Panc1 (cell line): Measurements from ENCODE around the gene FES. TPM values are rescaled to one million over a fixed set of nuclear protein-coding genes. Genes with fewer than 3 reads are reported as not detected.

Source experiments
- ATAC-seq: fragments of 200-7000 bp; cut with Tn5 transposase; 2 replicates; pipeline ENCODE4 v1.9.1; 2020; ENCODE audit warnings: mild to moderate bottlenecking, moderate library complexity
- Bru-seq: library from RNA; stranded (reverse); fragments of 400-500 nt; gene quantifications from one replicate; lab custom pipeline; 2021; lab: Mats Ljungman, UMichigan
- BruChase-seq, 2 experiments: library from RNA; stranded (reverse); fragments of 400-500 nt; gene quantifications; one replicate each; lab custom pipeline; 2021; lab: Mats Ljungman, UMichigan
- BruUV-seq: library from RNA; stranded (reverse); fragments of 400-500 nt; replicated peaks from 2 replicates; lab custom pipeline; 2021; lab: Mats Ljungman, UMichigan
- CTCF ChIA-PET: fragments of 300-600 bp; sonication (Branson Sonifier 250); formaldehyde crosslinking; loops from one replicate; lab custom pipeline; 2022; ENCODE audit warnings: antibody characterized with exemption; lab: Charles Lee
- POLR2A ChIA-PET: fragments of 300-600 bp; sonication (Branson Sonifier 250); formaldehyde crosslinking; loops from one replicate; lab custom pipeline; 2022; ENCODE audit warnings: antibody characterized with exemption; lab: Charles Lee
- DNase-seq: peaks from one replicate; pipeline ENCODE4 v3.0.0-alpha.2; 2010; ENCODE audit warnings: low read depth, low spot score
- H3K27ac ChIP-seq: 2 replicates; pipeline ENCODE4 v1.5.1; 2011; ENCODE audit warnings: mild to moderate bottlenecking, low read length, inconsistent platforms
- H3K27me3 ChIP-seq: fragments of 200-500 bp; sonication (Bioruptor generic); 2 replicates; pipeline ENCODE4 v1.6.0; 2014; ENCODE audit warnings: low read length, inconsistent platforms; ENCODE audit not compliant: control insufficient read depth, insufficient read depth
- H3K36me3 ChIP-seq: fragments of 200-500 bp; sonication (Bioruptor generic); 2 replicates; pipeline ENCODE4 v1.5.1; 2014; ENCODE audit warnings: inconsistent platforms, mild to moderate bottlenecking, low read length, moderate library complexity; ENCODE audit not compliant: control insufficient read depth, insufficient read depth
- H3K4me1 ChIP-seq: 2 replicates; pipeline ENCODE4 v1.5.1; 2011; ENCODE audit warnings: inconsistent platforms, mild to moderate bottlenecking, low read length, moderate library complexity; ENCODE audit not compliant: control insufficient read depth, insufficient read depth
- H3K4me3 ChIP-seq, 2 experiments: 2 replicates each; pipeline ENCODE4 v1.5.1; 2011 to 2012; ENCODE audit warnings: low read depth in 2 of 2, low read length in 2 of 2, mild to moderate bottlenecking in 2 of 2, inconsistent platforms in 1 of 2, moderate library complexity in 1 of 2
- H3K9me3 ChIP-seq: fragments of 200-500 bp; sonication (Bioruptor generic); 2 replicates; pipeline ENCODE4 v1.5.1; 2014; ENCODE audit warnings: low read depth, mild to moderate bottlenecking, inconsistent platforms, low read length, moderate library complexity; ENCODE audit not compliant: control insufficient read depth, insufficient read depth
- POLR2AphosphoS5 ChIP-seq: IDR thresholded peaks from 2 replicates; pipeline ENCODE4 v1.6.1; 2012; ENCODE audit warnings: mild to moderate bottlenecking, low read depth, low read length, moderate library complexity
- REST ChIP-seq, 2 experiments: IDR thresholded peaks; 2 replicates each; pipeline ENCODE4 v1.6.1; 2011 to 2012; ENCODE audit warnings: low read depth in 2 of 2, control low read depth in 1 of 2, low read length in 1 of 2, mild to moderate bottlenecking in 1 of 2, moderate library complexity in 1 of 2; ENCODE audit not compliant: insufficient read depth in 1 of 2
- SIN3A ChIP-seq: IDR thresholded peaks from 2 replicates; pipeline ENCODE4 v1.6.1; 2012; ENCODE audit warnings: low read depth, mild to moderate bottlenecking, low read length, moderate library complexity, borderline replicate concordance; ENCODE audit not compliant: insufficient read depth
- TCF7L2 ChIP-seq: IDR thresholded peaks from 2 replicates; pipeline ENCODE4 v1.6.1; 2011; ENCODE audit warnings: mild to moderate bottlenecking, low read depth, low read length, inconsistent platforms
- in situ Hi-C: cut with HindIII; loops from 2 replicates; pipeline ENCODE4 v1.10.0; 2016; ENCODE audit warnings: low sequenced_read_pairs, low pct_unique_long_range_greater_than_20kb
- intact Hi-C: fragments of 100-400 bp; cut with micrococcal nuclease; formaldehyde crosslinking; loops from one replicate; pipeline ENCODE4 v1.10.0; 2022; ENCODE audit not compliant: unreplicated experiment
- long read RNA-seq: library from polyadenylated mRNA; unstranded; transcript quantifications from one replicate; pipeline ENCODE4 v2.0.0, GENCODE V29; 2021; ENCODE audit not compliant: unreplicated experiment
- polyA plus RNA-seq: library from polyadenylated mRNA; unstranded; fragments of >200 nt; gene quantifications from one replicate; pipeline ENCODE4 v1.2.1, GENCODE V29; 2012; ENCODE audit warnings: missing spikeins; ENCODE audit not compliant: insufficient read length
- total RNA-seq: library from RNA; stranded (reverse); gene quantifications from one replicate; pipeline ENCODE4 v1.2.1, GENCODE V29; 2021; ENCODE audit not compliant: unreplicated experiment
- TF ChIP-seq, protein P1 (sequence below): fragments of 450-650 bp; IDR thresholded peaks from 2 replicates; pipeline ENCODE4 v1.5.1; 2017; ENCODE audit warnings: mild to moderate bottlenecking

The FES gene
- 0.64 TPM for total RNA-seq
- polyA plus RNA-seq, result 0.30 TPM
- Bru-seq, nascent RNA, result percentile 20 among the genes with signal in this experiment
- percentile 19 among the genes with signal in this experiment for BruChase-seq, experiment 1, labeled RNA remaining after a 2-hour chase
- BruChase-seq, experiment 2, labeled RNA remaining after a 6-hour chase, result percentile 21 among the genes with signal in this experiment
- long read RNA-seq, partial matches to known transcripts, result 0 of 1 reads
- long read RNA-seq, other reads (novel, unspliced or antisense), result 1 of 1 reads

GRCh38 chr15:90883976-90884718 is at the start of gene FES:
Gene FES (plus strand): TSS chr15:90884504. CDS start chr15:90885046, 542 bp downstream.
- POLR2A ChIA-PET, result no interaction called here
- TF ChIP-seq REST (IDR thresholded peaks at IDR 0.05; ENCODE audit: insufficient read depth in 1 of 2, low read depth in 2 of 2, low read length in 1 of 2), result no peak
- no peak for TF ChIP-seq TCF7L2
- no peak for TF ChIP-seq POLR2AphosphoS5
- TF ChIP-seq SIN3A, result no peak
- H3K9me3 ChIP-seq, result no peaks in the 10 kb centered on the region
- H3K27me3 ChIP-seq, result no peaks in the 10 kb centered on the region
- DNase-seq (no peak), ATAC-seq (no peak)
- no peaks in the 10 kb centered on the region for H3K36me3 ChIP-seq
- CTCF ChIA-PET, result interaction anchor here (0.5 kb wide), 2 partner anchors 13 to 49 kb away, joined by 3 to 4 read pairs; no protein-coding TSS in a partner anchor
- intact Hi-C loops (no loop called here), in situ Hi-C loops (no loop called here)
- no peak within 1 kb of the TSS for H3K27ac ChIP-seq
- H3K4me3 ChIP-seq, result no peak within 1 kb of the TSS
- H3K4me1 ChIP-seq, result no peaks in the 10 kb centered on the region
- BruUV-seq, result no TSS peak

GRCh38 chr15:90834626-90835025 is 49.7 kb upstream of the FES start:
- no TSS peak for BruUV-seq
- CTCF ChIA-PET, result interaction anchor here (0.9 kb wide), 1 partner anchor 51 kb away, joined by 3 read pairs; no protein-coding TSS in a partner anchor

More at GRCh38 chr15:90834626-90835025, 49.7 kb upstream of the FES start:
- Histone ChIP-seq H3K4me3 (no peak overlapping the region), H3K4me1 (no peaks in the 10 kb centered on the region), H3K36me3 (no peaks in the 10 kb centered on the region), H3K27me3 (no peaks in the 10 kb centered on the region), H3K27ac (no peak overlapping the region), H3K9me3 (no peaks in the 10 kb centered on the region)
- no peak for ATAC-seq
- POLR2A ChIA-PET, result no interaction called here
- TF ChIP-seq, protein P1, sequence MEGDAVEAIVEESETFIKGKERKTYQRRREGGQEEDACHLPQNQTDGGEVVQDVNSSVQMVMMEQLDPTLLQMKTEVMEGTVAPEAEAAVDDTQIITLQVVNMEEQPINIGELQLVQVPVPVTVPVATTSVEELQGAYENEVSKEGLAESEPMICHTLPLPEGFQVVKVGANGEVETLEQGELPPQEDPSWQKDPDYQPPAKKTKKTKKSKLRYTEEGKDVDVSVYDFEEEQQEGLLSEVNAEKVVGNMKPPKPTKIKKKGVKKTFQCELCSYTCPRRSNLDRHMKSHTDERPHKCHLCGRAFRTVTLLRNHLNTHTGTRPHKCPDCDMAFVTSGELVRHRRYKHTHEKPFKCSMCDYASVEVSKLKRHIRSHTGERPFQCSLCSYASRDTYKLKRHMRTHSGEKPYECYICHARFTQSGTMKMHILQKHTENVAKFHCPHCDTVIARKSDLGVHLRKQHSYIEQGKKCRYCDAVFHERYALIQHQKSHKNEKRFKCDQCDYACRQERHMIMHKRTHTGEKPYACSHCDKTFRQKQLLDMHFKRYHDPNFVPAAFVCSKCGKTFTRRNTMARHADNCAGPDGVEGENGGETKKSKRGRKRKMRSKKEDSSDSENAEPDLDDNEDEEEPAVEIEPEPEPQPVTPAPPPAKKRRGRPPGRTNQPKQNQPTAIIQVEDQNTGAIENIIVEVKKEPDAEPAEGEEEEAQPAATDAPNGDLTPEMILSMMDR, result no peak
- TF ChIP-seq TCF7L2, result no peak
- TF ChIP-seq REST (IDR thresholded peaks at IDR 0.05; ENCODE audit: insufficient read depth in 1 of 2, low read depth in 2 of 2, low read length in 1 of 2), result no peak
- TF ChIP-seq SIN3A, result no peak
- no peak for TF ChIP-seq POLR2AphosphoS5
- in situ Hi-C loops (no loop called here), intact Hi-C loops (no loop called here)
- no peak for DNase-seq
